H1 (cell line): ENCODE measurements around the gene PDGFA. TPM values are rescaled to one million over a fixed set of nuclear protein-coding genes. Genes with fewer than 3 reads are reported as not detected.
A peak's percentile ranks its signal among the peaks of the same experiment; 100 is the strongest.

Source experiments
- CTCF ChIA-PET: fragments of 300-600 bp; sonication (Branson Sonifier 250); formaldehyde crosslinking; loops from one replicate; lab custom pipeline; 2021; ENCODE audit not compliant: partially characterized antibody; lab: Charles Lee
- POLR2A ChIA-PET: fragments of 300-600 bp; sonication (Branson Sonifier 250); formaldehyde crosslinking; loops from one replicate; lab custom pipeline; 2021; ENCODE audit warnings: inconsistent platforms; ENCODE audit not compliant: partially characterized antibody; lab: Charles Lee
- DNase-seq, 2 experiments: peaks; one replicate each; pipeline versions ENCODE4 v3.0.0 to v3.0.0-alpha.2; 2010 to 2022; ENCODE audit warnings: low spot score in 2 of 2, low read depth in 1 of 2, mixed read lengths in 1 of 2
- FAIRE-seq: peaks from 2 replicates; lab custom pipeline; 2011; peaks lifted over from hg19 to GRCh38; lab: Jason Lieb, UNC
- H2AFZ ChIP-seq: 2 replicates; pipeline ENCODE4 v1.8.1; 2012; ENCODE audit warnings: low read length, inconsistent platforms
- H2AK5ac ChIP-seq: 2 replicates; pipeline ENCODE4 v1.6.1; 2013; ENCODE audit warnings: low read depth, low read length
- H2BK120ac ChIP-seq: replicated peaks from 2 replicates; pipeline ENCODE3; 2013; ENCODE audit warnings: low read depth, low read length, inconsistent platforms
- H2BK12ac ChIP-seq: 2 replicates; pipeline ENCODE4 v1.6.1; 2013; ENCODE audit warnings: low read depth, low read length
- H2BK15ac ChIP-seq: 2 replicates; pipeline ENCODE4 v1.6.1; 2013; ENCODE audit warnings: low read length
- H2BK20ac ChIP-seq: 2 replicates; pipeline ENCODE4 v1.6.1; 2013; ENCODE audit warnings: low read length
- H2BK5ac ChIP-seq: 2 replicates; pipeline ENCODE4 v1.6.1; 2013; ENCODE audit warnings: low read depth, low read length
- H3K14ac ChIP-seq: 2 replicates; pipeline ENCODE4 v1.6.1; 2013; ENCODE audit warnings: inconsistent platforms; ENCODE audit not compliant: insufficient read length
- H3K18ac ChIP-seq: 2 replicates; pipeline ENCODE4 v1.6.1; 2013; ENCODE audit warnings: low read length; ENCODE audit errors: extremely low read depth
- H3K23ac ChIP-seq: 2 replicates; pipeline ENCODE4 v1.6.1; 2013; ENCODE audit warnings: inconsistent platforms; ENCODE audit not compliant: insufficient read length
- H3K23me2 ChIP-seq: 2 replicates; pipeline ENCODE4 v1.6.1; 2013; ENCODE audit warnings: low read depth, low read length
- H3K27ac ChIP-seq: 2 replicates; pipeline ENCODE4 v1.6.1; 2011; ENCODE audit warnings: low read depth, low read length, inconsistent platforms
- H3K27me3 ChIP-seq, 4 experiments: replicated peaks in 1 of 4; 1 replicate in 1 of 4; 2 replicates in 3 of 4; pipeline versions ENCODE4 v1.6.1 to v1.8.1; 2011 to 2013; ENCODE audit warnings: low read length in 3 of 4, mild to moderate bottlenecking in 3 of 4, inconsistent platforms in 2 of 4, mixed read lengths in 2 of 4, moderate library complexity in 1 of 4; ENCODE audit not compliant: control insufficient read depth in 3 of 4, insufficient read depth in 3 of 4; ENCODE audit errors: extremely low read depth in 1 of 4
- H3K36me3 ChIP-seq, 4 experiments: 2 replicates each; pipeline versions ENCODE4 v1.6.1 to v1.8.1; 2011 to 2013; ENCODE audit warnings: mild to moderate bottlenecking in 4 of 4, low read length in 3 of 4, moderate library complexity in 2 of 4, control low read depth in 1 of 4, inconsistent platforms in 1 of 4; ENCODE audit not compliant: insufficient read depth in 4 of 4, control insufficient read depth in 2 of 4
- H3K4ac ChIP-seq: replicated peaks from 2 replicates; pipeline ENCODE3; 2013; ENCODE audit warnings: low read length, low read depth, mixed read lengths, inconsistent platforms; ENCODE audit not compliant: insufficient read length
- H3K4me1 ChIP-seq, 4 experiments: replicated peaks in 1 of 4; 1 replicate in 1 of 4; 2 replicates in 3 of 4; pipeline versions ENCODE4 v1.6.1 to v1.8.1; 2011 to 2013; ENCODE audit warnings: low read length in 3 of 4, inconsistent platforms in 2 of 4, mixed read lengths in 1 of 4; ENCODE audit not compliant: insufficient read depth in 4 of 4, control insufficient read depth in 3 of 4
- H3K4me2 ChIP-seq, 2 experiments: 2 replicates each; pipeline versions ENCODE4 v1.6.1 to v1.8.1; 2011 to 2013; ENCODE audit warnings: low read depth in 2 of 2, low read length in 2 of 2, control low read depth in 1 of 2, inconsistent platforms in 1 of 2, mild to moderate bottlenecking in 1 of 2; ENCODE audit not compliant: insufficient read depth in 1 of 2
- H3K4me3 ChIP-seq, 4 experiments: fragments of 200-600, 300-600 bp in 1 of 4; sonication (generic), shearing (Covaris generic), sonication (Bioruptor Twin) in 1 of 4; 2 replicates each; pipeline versions ENCODE4 v1.5.1 to v1.8.1; 2011 to 2016; ENCODE audit warnings: low read length in 4 of 4, low read depth in 3 of 4, control low read depth in 2 of 4, inconsistent platforms in 2 of 4, mild to moderate bottlenecking in 2 of 4, mixed read lengths in 1 of 4, moderate library complexity in 1 of 4; ENCODE audit not compliant: insufficient read depth in 2 of 4; ENCODE audit errors: extremely low read depth in 1 of 4
- H3K56ac ChIP-seq: replicated peaks from 2 replicates; pipeline ENCODE3; 2013; ENCODE audit warnings: low read depth, mild to moderate bottlenecking, mixed read lengths, low read length, inconsistent platforms; ENCODE audit not compliant: insufficient read length
- H3K79me1 ChIP-seq: 2 replicates; pipeline ENCODE4 v1.6.1; 2013; ENCODE audit warnings: low read depth, low read length, control low read depth
- H3K79me2 ChIP-seq, 2 experiments: 2 replicates each; pipeline versions ENCODE4 v1.6.1 to v1.8.1; 2012 to 2013; ENCODE audit warnings: low read length in 2 of 2, mild to moderate bottlenecking in 2 of 2, inconsistent platforms in 1 of 2; ENCODE audit not compliant: insufficient read depth in 2 of 2, control insufficient read depth in 1 of 2
- H3K9ac ChIP-seq, 4 experiments: replicated peaks in 1 of 4; 1 replicate in 1 of 4; 2 replicates in 3 of 4; pipeline versions ENCODE4 v1.6.1 to v1.8.1; 2011 to 2013; ENCODE audit warnings: low read depth in 3 of 4, low read length in 3 of 4, control low read depth in 2 of 4, mild to moderate bottlenecking in 2 of 4, moderate library complexity in 2 of 4, inconsistent platforms in 1 of 4; ENCODE audit errors: extremely low read depth in 1 of 4
- H3K9me3 ChIP-seq, 2 experiments: 2 replicates each; pipeline versions ENCODE4 v1.6.1 to v1.8.1; 2012 to 2013; ENCODE audit warnings: mild to moderate bottlenecking in 2 of 2, moderate library complexity in 2 of 2, control low read depth in 1 of 2, inconsistent platforms in 1 of 2, low read depth in 1 of 2, low read length in 1 of 2, mixed read lengths in 1 of 2; ENCODE audit not compliant: insufficient read depth in 2 of 2
- H4K20me1 ChIP-seq, 2 experiments: replicated peaks in 1 of 2; 2 replicates each; pipeline versions ENCODE3 to v1.8.1; 2011 to 2013; ENCODE audit warnings: inconsistent platforms in 2 of 2, low read length in 2 of 2, mild to moderate bottlenecking in 1 of 2; ENCODE audit not compliant: insufficient read depth in 2 of 2, control insufficient read depth in 1 of 2
- H4K5ac ChIP-seq: 2 replicates; pipeline ENCODE4 v1.6.1; 2013; ENCODE audit warnings: low read length, low read depth, mixed read lengths, inconsistent platforms; ENCODE audit not compliant: insufficient read length
- H4K8ac ChIP-seq: 2 replicates; pipeline ENCODE4 v1.8.0; 2013; ENCODE audit warnings: mild to moderate bottlenecking, moderate library complexity, low read length, inconsistent platforms; ENCODE audit not compliant: insufficient read depth; ENCODE audit errors: extremely low read depth
- H4K91ac ChIP-seq: replicated peaks from 2 replicates; pipeline ENCODE3; 2013; ENCODE audit warnings: low read length, mixed read lengths, inconsistent platforms; ENCODE audit not compliant: insufficient read length
- ASH2L ChIP-seq: fragments of 200-600, 300-600 bp; sonication (generic); IDR thresholded peaks from one replicate; pipeline ENCODE4 v1.7.1; 2017; ENCODE audit warnings: low read length
- ATF3 ChIP-seq: IDR thresholded peaks from 2 replicates; pipeline ENCODE4 v1.6.1; 2011; ENCODE audit warnings: low read depth, mild to moderate bottlenecking, low read length; ENCODE audit not compliant: insufficient read depth
- CBX5 ChIP-seq: fragments of 300-800, 300-1000 bp; sonication (generic); IDR thresholded peaks from 2 replicates; pipeline ENCODE4 v1.7.1; 2016; ENCODE audit warnings: antibody characterized with exemption, low read length, low read depth
- CEBPB ChIP-seq: IDR thresholded peaks from 2 replicates; pipeline ENCODE4 v1.6.1; 2012; ENCODE audit warnings: low read depth, low read length
- CHD1 ChIP-seq: IDR thresholded peaks from 2 replicates; pipeline ENCODE4 v1.6.1; 2012; ENCODE audit warnings: low read depth, low read length, improper control_type of control experiment
- CTBP2 ChIP-seq: IDR thresholded peaks from 2 replicates; pipeline ENCODE4 v1.7.0; 2011; ENCODE audit warnings: borderline replicate concordance, mild to moderate bottlenecking, moderate library complexity, mixed read lengths, low read length; ENCODE audit not compliant: insufficient read depth, insufficient read length
- JUN ChIP-seq: IDR thresholded peaks from 2 replicates; pipeline ENCODE4 v1.6.1; 2011; ENCODE audit warnings: low read depth, mild to moderate bottlenecking, improper control_type of control experiment, low read length
- KDM4A ChIP-seq: IDR thresholded peaks from one replicate; pipeline ENCODE4 v1.7.1; 2012; ENCODE audit warnings: low read depth, mild to moderate bottlenecking, moderate library complexity, low read length, inconsistent platforms; ENCODE audit not compliant: severe bottlenecking
- NANOG ChIP-seq: IDR thresholded peaks from 2 replicates; pipeline ENCODE4 v1.6.1; 2011; ENCODE audit warnings: low read length, low read depth, mild to moderate bottlenecking, inconsistent platforms; ENCODE audit not compliant: insufficient read depth, poor library complexity, severe bottlenecking
- TBP ChIP-seq: IDR thresholded peaks from 2 replicates; pipeline ENCODE4 v1.6.1; 2011; ENCODE audit warnings: low read depth, low read length, improper control_type of control experiment
- TCF12 ChIP-seq: IDR thresholded peaks from 2 replicates; pipeline ENCODE4 v1.6.1; 2011; ENCODE audit warnings: low read depth, mild to moderate bottlenecking, low read length
- TEAD4 ChIP-seq: IDR thresholded peaks from 2 replicates; pipeline ENCODE4 v1.6.1; 2012; ENCODE audit warnings: low read depth, low read length, inconsistent platforms, mixed read lengths
- WGBS, 2 experiments: shearing (Covaris generic) in 1 of 2; methylation state at CpG; one replicate each; pipeline versions ENCODE4 v1.1.6 to v1.1.7; 2013 to 2015; ENCODE audit warnings: low lambda C conversion rate in 2 of 2, mixed read lengths in 2 of 2, inconsistent platforms in 1 of 2, low coverage in 1 of 2, missing lambda C conversion rate in 1 of 2; ENCODE audit not compliant: insufficient replicate concordance in 2 of 2, insufficient coverage in 1 of 2, insufficient read length in 1 of 2; ENCODE audit errors: extremely low coverage in 1 of 2, missing lambda C conversion rate in 1 of 2; 5-methylcytosine and 5-hydroxymethylcytosine counted together
- polyA plus RNA-seq, 7 experiments: library from polyadenylated mRNA; depleted of rRNA in 3 of 7; stranded (reverse) in 5 of 7; unstranded in 2 of 7; fragments of >200 nt in 5 of 7; fragments of 200-250 nt in 2 of 7; gene quantifications; 1 replicate in 5 of 7; 2 replicates in 1 of 7; 4 replicates in 1 of 7; pipeline versions ENCODE4 v1.2.1 to v1.2.3, GENCODE V29; 2011 to 2013; ENCODE audit warnings: missing spikeins in 2 of 7, mixed read lengths in 2 of 7
- total RNA-seq: library from RNA; stranded (reverse); fragmentation: NEBNext Ultra II Directional; extraction: Animal tissue kit (Norgen Biotek cat#: 25700); gene quantifications from 2 replicates; pipeline ENCODE4 v1.2.1, GENCODE V29; 2021

Gene PDGFA
- total and polyA plus RNA-seq, 2 of the 8 experiments (the other 6 are each of a cell fraction or from before 2014, with no cell fraction given) = 21.1 to 43.0 TPM

GRCh38 chr7:515628-516027 lies 4.0 kb downstream of the PDGFA start:
- Histone ChIP-seq H2BK12ac (peak overlapping the region; percentile 7; the same call in 1 of the 2 replicates), H3K23ac (no peak overlapping the region), H3K79me1 (no peaks in the 10 kb centered on the region; the same call in 1 of the 2 replicates), H3K27me3 (peaks cover 0 to 5% (median 1%) of the 10 kb centered on the region in 4 experiments; a peak in 6 of 7 replicates), H4K5ac (peak overlapping the region; percentile 55), H4K91ac (peak overlapping the region; percentile 63), H2BK20ac (no peak overlapping the region), H2BK15ac (peak overlapping the region; percentile 81; the same call in 1 of the 2 replicates), H3K27ac (peak overlapping the region; percentile 45; the same call in 1 of the 2 replicates), H2BK120ac (peak overlapping the region; percentile 7), H3K18ac (peak overlapping the region; percentile 96), H3K23me2 (peaks cover 12% of the 10 kb centered on the region; the same call in 1 of the 2 replicates), H3K4ac (peak overlapping the region; percentile 50), H3K4me2 (peak overlapping the region; percentile 66 to 89), H2AFZ (no peak overlapping the region), H3K56ac (no peak overlapping the region), H3K9ac (no peak overlapping the region), H3K4me1 (peaks cover 6 to 36% (median 16%) of the 10 kb centered on the region in 4 experiments), H4K20me1 (peaks cover 7 to 10% of the 10 kb centered on the region in 2 experiments), H4K8ac (peak overlapping the region; percentile 58; the same call in 1 of the 2 replicates), H3K14ac (no peak overlapping the region), H3K9me3 (no peaks in the 10 kb centered on the region), H3K4me3 (peak overlapping the region in 3 of 4 experiments; percentile 14 to 98 (median 26); a peak in 4 of 8 replicates), H2AK5ac (no peak overlapping the region), H3K36me3 (peaks cover 0 to 5% (median 1%) of the 10 kb centered on the region in 4 experiments; a peak in 3 of 8 replicates), H3K79me2 (peaks cover 0 to 58% of the 10 kb centered on the region in 2 experiments; a peak in 3 of 4 replicates), H2BK5ac (peak overlapping the region; percentile 12; the same call in 1 of the 2 replicates)
- ChIA-PET POLR2A (interaction anchor here (0.5 to 1.8 kb wide), 15 partner anchors 13 to 301 kb away, joined by 3 to 8 read pairs (median 4); no protein-coding TSS in a partner anchor), CTCF (interaction anchor here (0.7 to 1.4 kb wide), 5 partner anchors 31 to 329 kb away, joined by 3 to 6 read pairs (median 4); no protein-coding TSS in a partner anchor)
- FAIRE-seq = peak; percentile 7
- peak in 1 of 2 experiments; percentile 70 for DNase-seq
- 5% methylated on average over 10 of the region's 10 CpGs; no CpG with 5 or more reads in 1 of the 2 experiments for WGBS, 2 experiments
- TF ChIP-seq CEBPB = no peak
- no peak for TF ChIP-seq CBX5
- TF ChIP-seq KDM4A = no peak
- no peak for TF ChIP-seq ATF3
- peak; percentile 80 for TF ChIP-seq TBP
- TF ChIP-seq JUN = no peak
- TF ChIP-seq ASH2L = no peak
- peak; percentile 63; the same call in 1 of the 2 replicates for TF ChIP-seq TEAD4
- no peak for TF ChIP-seq NANOG
- TF ChIP-seq CHD1 = no peak
- no peak for TF ChIP-seq TCF12
- TF ChIP-seq CTBP2 = no peak
